NCI-H146 treated with DMSO at 0.1 percent for 48 hours (cell line): Measurements from ENCODE around the gene GOLGA5.
"Not testable (repeated sequence)": the region's sequence is repeated elsewhere in the genome, so short reads cannot be mapped to it uniquely, and the experiment has no call there.

Experiments
- DNase-seq: peaks from one replicate; lab custom pipeline; 2025; ENCODE audit not compliant: unreplicated experiment; lab: John Stamatoyannopoulos, UW

The GOLGA5 gene, protein sequence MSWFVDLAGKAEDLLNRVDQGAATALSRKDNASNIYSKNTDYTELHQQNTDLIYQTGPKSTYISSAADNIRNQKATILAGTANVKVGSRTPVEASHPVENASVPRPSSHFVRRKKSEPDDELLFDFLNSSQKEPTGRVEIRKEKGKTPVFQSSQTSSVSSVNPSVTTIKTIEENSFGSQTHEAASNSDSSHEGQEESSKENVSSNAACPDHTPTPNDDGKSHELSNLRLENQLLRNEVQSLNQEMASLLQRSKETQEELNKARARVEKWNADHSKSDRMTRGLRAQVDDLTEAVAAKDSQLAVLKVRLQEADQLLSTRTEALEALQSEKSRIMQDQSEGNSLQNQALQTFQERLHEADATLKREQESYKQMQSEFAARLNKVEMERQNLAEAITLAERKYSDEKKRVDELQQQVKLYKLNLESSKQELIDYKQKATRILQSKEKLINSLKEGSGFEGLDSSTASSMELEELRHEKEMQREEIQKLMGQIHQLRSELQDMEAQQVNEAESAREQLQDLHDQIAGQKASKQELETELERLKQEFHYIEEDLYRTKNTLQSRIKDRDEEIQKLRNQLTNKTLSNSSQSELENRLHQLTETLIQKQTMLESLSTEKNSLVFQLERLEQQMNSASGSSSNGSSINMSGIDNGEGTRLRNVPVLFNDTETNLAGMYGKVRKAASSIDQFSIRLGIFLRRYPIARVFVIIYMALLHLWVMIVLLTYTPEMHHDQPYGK

GRCh38 chr14:92793709-92794546 is at the start of gene GOLGA5:
GOLGA5 (plus strand) TSS chr14:92794305; CDS start chr14:92797438, 3,133 bp downstream.
- DNase-seq: peak; percentile 94

DNA sequence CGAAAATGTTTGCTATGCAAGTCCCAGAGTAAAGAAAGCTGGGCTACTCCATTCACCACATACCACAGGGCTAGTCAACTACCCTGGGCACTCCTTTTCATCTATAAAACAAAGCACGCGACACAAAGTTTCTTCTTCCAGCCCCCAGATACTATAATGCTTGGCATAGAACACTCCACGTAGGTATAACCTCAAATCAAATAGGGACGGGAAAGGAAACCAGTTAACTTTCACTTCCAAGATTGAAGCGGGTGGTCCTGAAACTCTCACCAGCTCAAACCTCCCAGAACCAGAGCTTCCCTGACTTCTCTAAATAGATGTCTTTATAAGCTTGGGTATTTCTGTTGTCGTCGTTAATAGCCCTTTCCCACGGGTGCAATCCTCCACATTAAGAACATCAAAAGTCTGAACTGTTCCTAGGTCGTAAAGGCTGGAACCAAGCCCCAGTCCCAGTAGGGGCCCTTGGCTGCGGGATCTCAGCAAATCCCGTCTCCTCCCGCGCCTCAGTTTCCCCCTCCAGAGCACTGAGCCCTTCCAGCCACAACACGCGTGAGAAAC is 46.3 kb upstream of the GOLGA5 start:
- DNase-seq: no peak

DNA sequence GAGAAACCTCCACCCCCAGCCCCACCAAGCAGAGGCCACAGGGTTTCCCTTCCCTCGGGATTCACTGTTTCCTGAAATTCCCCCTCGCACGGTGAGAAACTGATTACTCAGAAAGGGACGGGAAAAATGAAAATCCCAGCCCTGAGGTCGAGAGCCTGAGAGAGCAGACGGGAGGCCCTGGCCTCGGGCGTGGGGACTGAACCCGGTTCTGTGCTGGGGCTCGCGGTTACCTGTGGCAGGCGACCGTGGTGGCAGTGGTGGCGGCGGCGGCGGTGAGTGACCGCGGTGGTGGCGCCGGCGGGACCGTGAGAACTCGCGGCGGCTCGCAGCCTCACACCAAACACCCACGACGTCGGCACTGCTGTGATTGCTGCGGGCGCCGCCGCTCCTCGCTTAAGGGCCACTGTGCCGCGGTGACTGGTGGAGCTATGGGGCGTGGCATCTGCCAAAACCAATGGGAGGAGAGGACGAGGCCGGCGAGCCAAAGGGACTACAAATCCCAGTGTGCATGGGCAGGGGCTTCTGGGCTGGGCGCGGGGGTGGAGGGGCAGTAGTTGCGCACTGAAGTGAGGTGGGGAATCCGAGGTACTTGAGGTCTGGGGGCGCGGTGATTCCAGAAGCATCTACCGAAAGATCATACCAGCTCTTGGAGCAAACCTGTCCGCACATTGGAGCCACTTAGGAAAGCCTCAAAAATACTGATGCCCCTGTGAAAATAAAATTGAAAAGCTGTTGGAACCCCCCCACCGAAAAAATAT is 45.7 kb upstream of the GOLGA5 start, which contains the start of gene LGMN:
Gene LGMN (minus strand): TSS at position 369 of the 758 bp plus-strand sequence. CDS start 15,841 bp downstream, outside the sequence.
- peak; percentile 86 for DNase-seq

GRCh38 chr14:92750222-92750728 is 43.8 kb upstream of the GOLGA5 start:
- DNase-seq: not testable (repeated sequence)

- no peak for DNase-seq
These were observed 43.1 kb upstream of the GOLGA5 start for GRCh38 chr14:92750994-92751400.

DNA sequence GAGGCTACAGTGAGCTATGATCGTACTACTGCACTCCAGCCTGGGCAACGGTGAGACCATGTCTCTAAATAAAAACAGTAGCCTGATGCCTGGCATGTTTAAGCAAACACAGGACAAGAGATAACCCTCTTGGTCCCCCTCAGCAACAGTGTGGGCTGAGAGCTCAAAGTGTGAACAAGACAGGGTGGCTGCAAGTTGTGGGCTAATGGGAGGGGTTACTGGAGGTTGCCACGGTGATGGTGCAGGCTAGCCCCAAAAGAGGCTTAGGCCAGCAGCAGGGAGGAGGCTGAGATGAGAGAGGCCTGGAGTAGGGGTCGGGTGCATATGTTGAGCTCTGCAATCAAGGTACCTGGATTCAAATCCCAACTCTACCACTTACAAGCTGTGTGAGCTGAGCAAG is 42.3 kb upstream of the GOLGA5 start:
- no peak for DNase-seq

DNA sequence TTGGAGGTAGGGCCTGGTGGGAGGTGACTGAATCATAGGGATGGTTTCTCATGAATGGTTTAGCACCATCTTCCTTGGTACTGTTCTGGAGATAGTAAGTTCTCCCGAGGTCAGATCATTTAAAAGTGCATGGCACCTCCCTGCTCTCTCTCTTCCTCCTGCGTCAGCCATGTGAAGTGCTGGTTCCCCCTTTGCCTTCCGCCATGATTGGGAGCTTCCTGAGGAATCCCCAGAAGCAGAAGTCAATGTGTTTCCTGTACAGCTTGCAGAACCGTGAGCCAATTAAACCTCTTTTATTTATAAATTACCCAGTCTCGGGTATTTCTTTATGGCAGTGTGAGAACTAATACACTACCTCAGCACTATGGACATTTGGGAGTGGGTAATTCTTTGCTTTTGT is 40.9 kb upstream of the GOLGA5 start:
- DNase-seq: no peak

DNA sequence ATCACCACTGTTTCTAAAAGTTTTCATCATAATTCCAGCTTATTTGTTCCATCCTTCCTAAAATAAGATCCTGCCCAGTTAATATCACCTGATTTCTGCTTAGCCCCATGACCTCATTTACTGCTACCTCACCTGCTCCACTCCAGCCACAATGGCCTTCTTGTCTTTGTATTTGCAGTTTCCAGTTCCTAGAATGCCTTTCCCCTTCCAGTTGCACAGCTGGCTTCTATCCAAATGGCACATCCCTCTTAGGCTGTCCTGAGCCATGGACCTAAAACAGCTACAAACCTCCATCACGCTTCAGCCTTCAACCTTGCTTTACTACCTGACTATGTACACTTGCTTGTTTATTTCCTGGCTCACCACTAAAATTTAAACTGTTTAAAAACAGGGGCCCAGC is 39.1 kb upstream of the GOLGA5 start:
- peak; percentile 23 for DNase-seq

- DNase-seq: no peak
These were observed 38.6 kb upstream of the GOLGA5 start for GRCh38 chr14:92755495-92755894.

GRCh38 chr14:92756446-92756845 is 37.7 kb upstream of the GOLGA5 start:
- DNase-seq: no peak

DNA sequence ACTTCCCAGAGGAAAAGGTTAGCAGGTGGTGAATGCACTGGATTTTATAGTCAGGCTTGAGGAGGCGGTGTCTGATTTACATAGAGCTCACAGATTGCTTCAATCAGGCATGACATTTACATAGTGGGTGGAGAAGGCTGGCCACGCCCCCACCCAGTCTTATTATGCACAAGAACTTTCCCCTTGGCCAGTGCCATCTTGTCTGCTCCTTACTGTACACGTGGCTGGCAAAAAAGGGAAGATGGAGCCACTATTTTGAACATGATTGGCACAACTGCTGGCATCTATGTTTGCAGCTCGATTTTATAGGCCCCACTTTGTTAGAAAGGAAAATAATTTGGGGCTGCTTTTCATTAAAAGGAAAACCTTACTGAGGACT is 34.8 kb upstream of the GOLGA5 start:
- peak; percentile 26 for DNase-seq

DNA sequence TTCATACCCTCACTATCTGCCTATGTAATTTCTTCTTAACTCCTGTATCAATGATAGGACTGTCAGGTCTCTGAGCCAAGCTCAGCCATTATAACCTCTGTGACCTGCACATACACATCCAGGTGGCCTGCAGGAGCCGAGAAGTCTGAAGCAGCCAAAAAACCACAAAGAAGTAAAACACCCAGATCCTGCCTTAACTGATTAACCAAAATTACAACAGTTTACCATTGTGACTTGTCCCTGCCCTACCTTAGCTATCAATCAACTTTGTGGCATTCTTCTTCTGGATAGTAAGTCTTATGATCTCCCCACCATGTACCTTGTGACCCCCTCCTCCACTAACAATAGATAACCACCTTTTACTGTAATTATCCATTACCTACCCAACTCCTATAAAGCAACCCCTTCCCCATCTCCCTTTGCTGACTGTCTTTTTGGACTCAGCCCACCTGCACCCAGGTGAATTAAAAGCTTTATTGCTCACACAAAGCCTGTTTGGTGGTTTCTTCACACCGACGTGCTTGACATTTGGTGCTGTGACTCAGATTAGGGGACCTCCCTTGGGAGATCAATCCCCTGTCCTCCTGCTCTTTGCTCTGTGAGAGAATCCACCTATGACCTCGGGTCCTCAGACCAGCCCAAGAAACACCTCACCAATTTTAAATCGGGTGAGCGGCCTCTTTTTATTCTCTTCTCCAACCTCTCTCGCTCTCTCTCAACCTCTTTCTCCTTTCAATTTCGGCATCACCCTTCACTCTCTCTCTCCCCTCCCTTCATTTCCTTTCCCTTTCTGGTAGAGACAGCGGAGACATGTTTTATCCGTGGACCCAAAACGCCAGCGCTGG is 34.2 kb upstream of the GOLGA5 start:
- DNase-seq: no peak

GRCh38 chr14:92760524-92760805 is 33.6 kb upstream of the GOLGA5 start:
- DNase-seq: no peak

- DNase-seq: not testable (repeated sequence)
These were observed 30.2 kb upstream of the GOLGA5 start for GRCh38 chr14:92763666-92764631.

DNA sequence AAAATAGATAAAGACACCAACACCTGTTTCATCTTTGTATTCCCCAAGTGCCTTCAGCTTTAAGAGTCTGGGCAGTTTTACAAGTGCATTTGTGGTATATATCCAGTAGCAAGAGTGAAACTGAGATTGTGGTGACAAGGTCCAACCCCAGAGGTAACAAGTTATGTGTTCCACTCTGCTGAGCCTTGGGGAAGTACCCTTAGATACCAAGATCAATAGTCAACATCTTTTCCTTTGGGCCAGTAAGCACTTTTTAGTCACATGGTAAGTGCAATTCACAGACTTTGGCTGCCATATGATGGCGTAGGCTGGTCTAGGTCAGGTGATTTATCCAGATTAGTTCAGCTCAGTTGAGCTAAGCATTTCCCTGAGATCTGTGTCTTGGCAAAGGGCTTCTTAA is 25.9 kb upstream of the GOLGA5 start:
- not testable (repeated sequence) for DNase-seq

DNA sequence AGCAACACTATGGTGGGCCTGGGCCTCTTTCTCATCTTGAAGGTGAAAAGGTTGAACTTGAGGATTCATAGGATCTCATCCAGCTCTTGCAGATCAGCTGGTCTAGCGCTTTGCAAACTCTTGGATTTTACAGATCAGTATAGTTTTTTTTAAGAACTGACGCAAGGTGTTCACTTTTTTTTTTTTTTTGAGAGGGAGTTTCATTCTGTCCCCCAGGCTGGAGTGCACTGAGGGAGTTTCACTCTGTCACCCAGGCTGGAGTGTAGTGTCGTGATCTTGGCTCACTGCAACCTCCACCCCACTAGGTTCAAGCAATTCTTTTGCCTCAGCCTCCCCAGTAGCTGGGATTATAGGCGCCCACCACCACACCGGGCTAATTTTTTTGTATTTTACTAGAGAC is 25.3 kb upstream of the GOLGA5 start:
- DNase-seq: no peak

GRCh38 chr14:92770484-92770883 is 23.6 kb upstream of the GOLGA5 start:
- no peak for DNase-seq

DNA sequence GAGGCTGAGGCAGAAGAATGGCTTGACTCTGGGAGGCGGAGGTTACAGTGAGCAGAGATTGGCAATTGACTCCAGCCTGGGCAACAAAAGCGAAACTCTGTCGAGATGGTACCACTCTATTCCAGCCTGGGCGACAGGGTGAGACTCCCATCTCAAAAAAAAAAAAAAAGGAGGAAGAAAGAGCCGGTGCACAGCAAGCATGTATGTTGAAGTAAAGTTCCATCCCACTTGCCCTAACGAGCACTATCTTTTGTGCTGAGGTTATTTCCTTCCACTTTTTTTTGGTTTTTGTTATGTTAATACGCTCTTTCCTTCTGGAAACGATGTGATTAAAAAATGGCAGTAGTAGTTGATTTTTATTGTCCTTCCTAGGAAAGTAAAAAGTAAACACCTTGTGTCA is 19.5 kb upstream of the GOLGA5 start:
- no peak for DNase-seq
